Large intestine (tissue), 3 donors: ENCODE results near the gene AMELX. TPM values are rescaled to one million over a fixed set of nuclear protein-coding genes. Genes with fewer than 3 reads are reported as not detected.

Experiments
- DNase-seq, 2 donors: peaks; one replicate each; pipeline versions ENCODE4 v3.0.0 to v3.0.0-alpha.2; 2013
- H3K27ac ChIP-seq: one replicate; pipeline ENCODE4 v1.5.1; 2013; ENCODE audit warnings: low read length
- H3K27me3 ChIP-seq: 2 replicates; pipeline ENCODE4 v1.6.1; 2013; ENCODE audit warnings: low read length; ENCODE audit not compliant: control insufficient read depth, insufficient read depth
- H3K36me3 ChIP-seq: 2 replicates; pipeline ENCODE4 v1.6.1; 2013; ENCODE audit warnings: low read length; ENCODE audit not compliant: control insufficient read depth, insufficient read depth
- H3K4me1 ChIP-seq: one replicate; pipeline ENCODE4 v1.6.1; 2013; ENCODE audit warnings: low read length; ENCODE audit not compliant: control insufficient read depth, insufficient read depth
- H3K4me3 ChIP-seq: one replicate; pipeline ENCODE4 v1.5.1; 2013; ENCODE audit warnings: low read length
- H3K9me3 ChIP-seq: one replicate; pipeline ENCODE4 v1.6.1; 2013; ENCODE audit warnings: mild to moderate bottlenecking, low read depth, low read length, moderate library complexity; ENCODE audit not compliant: control insufficient read depth
- WGBS: methylation state at CpG from one replicate; pipeline ENCODE4 v1.1.5; 2013; ENCODE audit warnings: low lambda C conversion rate; ENCODE audit not compliant: insufficient coverage; 5-methylcytosine and 5-hydroxymethylcytosine counted together
- polyA plus RNA-seq: library from polyadenylated mRNA; unstranded; fragments of 120-200 nt; gene quantifications from one replicate; pipeline ENCODE4 v1.2.1, GENCODE V29; 2013

Gene AMELX
- polyA plus RNA-seq, 1 donor = not detected

DNA sequence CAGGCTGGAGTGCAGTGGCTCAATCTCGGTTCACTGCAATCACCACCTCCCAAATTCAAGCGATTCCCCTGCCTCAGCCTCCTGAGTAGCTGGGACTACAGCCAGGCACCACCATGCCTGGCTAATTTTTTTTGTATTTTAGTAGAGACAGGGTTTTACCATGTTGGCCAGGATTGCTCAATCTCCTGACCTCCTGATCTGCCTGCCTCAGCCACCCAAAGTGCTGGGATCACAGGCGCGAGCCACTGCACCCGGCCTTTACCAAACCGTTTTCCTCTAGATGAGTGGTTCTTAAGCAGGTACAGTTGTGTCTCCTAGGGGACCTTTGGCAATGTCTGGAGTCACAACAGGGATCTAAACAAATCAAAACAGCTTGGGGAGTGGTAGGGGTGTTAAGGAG, 11.6 kb downstream of the AMELX start:
- H3K4me1 ChIP-seq = no peaks in the 10 kb centered on the region
- WGBS = no CpG with 5 or more reads among the region's 6 CpGs
- no peak for DNase-seq
- H3K36me3 ChIP-seq = no peaks in the 10 kb centered on the region
- no peak overlapping the region for H3K4me3 ChIP-seq
- no peaks in the 10 kb centered on the region for H3K27me3 ChIP-seq
- H3K27ac ChIP-seq = no peak overlapping the region
- H3K9me3 ChIP-seq = no peaks in the 10 kb centered on the region

DNA sequence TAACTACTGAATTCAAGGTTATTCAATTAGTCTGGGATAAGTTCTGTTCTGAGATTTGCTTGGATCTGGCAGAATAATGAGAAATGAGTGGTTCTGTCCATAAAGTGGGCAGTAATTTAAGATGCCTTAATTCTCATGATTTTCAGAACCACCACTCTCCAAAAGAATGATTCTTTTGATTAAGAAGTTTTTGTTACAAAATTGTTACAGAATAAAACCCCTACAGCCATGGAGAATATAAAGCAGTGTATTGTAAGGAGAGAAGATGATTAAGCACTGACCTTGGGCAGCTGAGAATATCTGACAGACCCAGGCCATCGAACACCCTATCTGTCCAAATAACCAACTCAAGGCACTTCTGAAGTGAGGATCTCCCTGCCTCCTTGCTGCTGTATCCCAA, 12.4 kb downstream of the AMELX start:
- Histone ChIP-seq H3K4me3 (no peak overlapping the region), H3K4me1 (no peaks in the 10 kb centered on the region), H3K27ac (no peak overlapping the region), H3K36me3 (no peaks in the 10 kb centered on the region), H3K9me3 (no peaks in the 10 kb centered on the region), H3K27me3 (no peaks in the 10 kb centered on the region)
- no CpG with 5 or more reads among the region's 1 CpG for WGBS
- DNase-seq = no peak

DNA sequence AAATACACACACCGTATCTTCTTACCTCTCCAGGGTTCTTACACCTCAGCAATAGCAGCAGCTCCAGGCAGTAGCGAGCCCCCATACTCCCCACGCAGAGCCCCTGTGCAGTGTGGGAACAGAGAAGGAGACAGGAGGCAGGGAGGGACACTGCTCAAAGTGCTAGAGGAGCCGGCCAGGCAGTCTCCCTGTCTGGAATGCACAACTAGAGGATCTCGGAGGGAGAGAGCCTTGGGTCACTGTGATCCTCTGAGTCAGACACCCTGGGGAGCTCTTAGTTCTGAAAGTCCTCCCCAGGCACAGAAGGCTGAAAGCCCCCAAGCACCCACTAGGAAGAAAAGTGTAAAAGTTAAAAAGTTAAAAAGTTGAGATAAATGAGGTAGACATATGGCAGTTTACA, 16.0 kb downstream of the AMELX start:
- Histone ChIP-seq H3K27ac (no peak overlapping the region), H3K4me1 (no peaks in the 10 kb centered on the region), H3K27me3 (no peaks in the 10 kb centered on the region), H3K9me3 (no peaks in the 10 kb centered on the region), H3K36me3 (no peaks in the 10 kb centered on the region), H3K4me3 (no peak overlapping the region)
- no peak for DNase-seq
- WGBS = no CpG with 5 or more reads among the region's 5 CpGs

DNA sequence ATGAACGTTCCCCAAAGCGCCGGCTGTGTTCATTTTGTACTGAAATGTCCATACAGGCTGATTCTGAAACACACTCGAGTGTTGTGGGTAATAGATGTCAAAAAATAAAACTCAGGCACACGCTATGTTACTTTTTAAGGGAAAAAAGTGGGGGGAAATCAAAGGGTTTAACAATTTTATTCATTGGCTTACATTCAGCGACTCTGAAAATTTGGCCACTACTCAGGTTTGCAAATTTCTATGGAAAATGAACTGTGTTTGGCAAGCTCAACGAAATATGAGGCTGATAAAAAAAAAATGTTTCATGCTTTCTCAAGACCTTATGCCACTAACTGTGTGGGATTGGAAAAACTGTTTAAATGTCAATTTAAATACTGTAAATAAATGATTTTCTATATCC, 18.5 kb downstream of the AMELX start:
- no peaks in the 10 kb centered on the region for H3K4me1 ChIP-seq
- WGBS = no CpG with 5 or more reads among the region's 7 CpGs
- no peak overlapping the region for H3K27ac ChIP-seq
- no peaks in the 10 kb centered on the region for H3K27me3 ChIP-seq
- no peak overlapping the region for H3K4me3 ChIP-seq
- H3K36me3 ChIP-seq = no peaks in the 10 kb centered on the region
- DNase-seq = no peak
- H3K9me3 ChIP-seq = no peaks in the 10 kb centered on the region

- no peak for DNase-seq
- H3K27ac ChIP-seq = no peak overlapping the region
- H3K4me1 ChIP-seq = no peaks in the 10 kb centered on the region
- H3K27me3 ChIP-seq = no peaks in the 10 kb centered on the region
- no peaks in the 10 kb centered on the region for H3K9me3 ChIP-seq
- WGBS = no CpG with 5 or more reads among the region's 7 CpGs
- H3K36me3 ChIP-seq = no peaks in the 10 kb centered on the region
- no peak overlapping the region for H3K4me3 ChIP-seq
Observed at GRCh38 chrX:11319806-11320520, 26.8 kb downstream of the AMELX start.

GRCh38 chrX:11321986-11322385, 28.8 kb downstream of the AMELX start:
- no CpG with 5 or more reads among the region's 2 CpGs for WGBS
- no peaks in the 10 kb centered on the region for H3K27me3 ChIP-seq
- no peaks in the 10 kb centered on the region for H3K36me3 ChIP-seq
- H3K27ac ChIP-seq = no peak overlapping the region
- no peak overlapping the region for H3K4me3 ChIP-seq
- no peak for DNase-seq
- no peaks in the 10 kb centered on the region for H3K4me1 ChIP-seq
- no peaks in the 10 kb centered on the region for H3K9me3 ChIP-seq

GRCh38 chrX:11328134-11328533, 34.9 kb downstream of the AMELX start:
- H3K4me1 ChIP-seq = no peaks in the 10 kb centered on the region

GRCh38 chrX:11329021-11329420, 35.8 kb downstream of the AMELX start:
- no CpG with 5 or more reads among the region's 5 CpGs for WGBS
- H3K4me3 ChIP-seq = no peak overlapping the region
- no peaks in the 10 kb centered on the region for H3K4me1 ChIP-seq
- no peaks in the 10 kb centered on the region for H3K27me3 ChIP-seq
- no peak for DNase-seq
- H3K9me3 ChIP-seq = no peaks in the 10 kb centered on the region
- H3K36me3 ChIP-seq = no peaks in the 10 kb centered on the region
- H3K27ac ChIP-seq = no peak overlapping the region

More at GRCh38 chrX:11328134-11328533, 34.9 kb downstream of the AMELX start:
- Histone ChIP-seq H3K36me3 (no peaks in the 10 kb centered on the region), H3K4me3 (no peak overlapping the region), H3K9me3 (no peaks in the 10 kb centered on the region), H3K27me3 (no peaks in the 10 kb centered on the region), H3K27ac (no peak overlapping the region)
- no CpG with 5 or more reads among the region's 3 CpGs for WGBS
- DNase-seq = no peak

DNA sequence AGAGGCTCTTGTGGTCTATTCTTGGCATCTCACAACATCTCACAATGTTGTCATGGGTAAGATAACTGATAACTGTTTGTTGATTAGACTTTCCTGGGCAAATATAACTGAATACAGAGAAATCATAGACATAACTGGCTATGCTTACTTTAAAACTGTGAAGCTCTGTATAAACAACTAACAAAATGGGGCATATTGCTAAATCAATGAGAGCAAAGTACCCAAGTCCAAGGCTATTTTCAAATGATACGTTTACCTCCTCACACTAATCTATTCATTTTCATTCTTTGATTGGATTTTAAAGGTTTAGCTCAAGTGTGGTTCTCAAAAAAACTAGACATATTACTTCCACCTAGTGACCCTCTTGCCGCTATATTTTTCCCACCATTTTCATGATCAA, 38.6 kb downstream of the AMELX start:
- no peak overlapping the region for H3K27ac ChIP-seq
- H3K4me3 ChIP-seq = no peak overlapping the region
- no CpG with 5 or more reads among the region's 2 CpGs for WGBS
- no peaks in the 10 kb centered on the region for H3K36me3 ChIP-seq
- no peak for DNase-seq
- H3K4me1 ChIP-seq = peaks cover 6% of the 10 kb centered on the region
- no peaks in the 10 kb centered on the region for H3K27me3 ChIP-seq
- no peaks in the 10 kb centered on the region for H3K9me3 ChIP-seq

DNA sequence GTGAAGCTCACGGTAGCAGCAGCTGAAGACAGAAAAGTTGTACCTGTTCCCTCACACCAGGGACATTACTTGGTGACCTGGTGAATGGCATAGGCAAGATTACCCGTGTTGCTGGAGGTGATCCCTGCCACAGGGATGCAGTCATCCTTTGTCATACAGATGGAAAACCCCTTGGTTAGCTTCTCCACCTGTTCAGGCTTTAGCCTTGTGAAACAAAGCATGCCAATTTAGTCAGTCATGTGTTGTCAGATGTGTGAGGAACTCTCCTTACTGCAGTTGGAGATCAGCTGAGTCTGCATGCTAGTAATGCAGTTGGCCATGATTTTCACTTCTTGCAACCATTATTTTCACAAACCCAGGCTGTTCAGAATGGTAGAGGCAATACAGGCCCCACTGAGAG, 41.0 kb downstream of the AMELX start:
- Histone ChIP-seq H3K4me3 (no peak overlapping the region), H3K36me3 (no peaks in the 10 kb centered on the region), H3K4me1 (peaks cover 12% of the 10 kb centered on the region), H3K9me3 (no peaks in the 10 kb centered on the region), H3K27me3 (no peaks in the 10 kb centered on the region), H3K27ac (no peak overlapping the region)
- WGBS = no CpG with 5 or more reads among the region's 2 CpGs
- no peak for DNase-seq

GRCh38 chrX:11336201-11336600, 43.0 kb downstream of the AMELX start:
- H3K9me3 ChIP-seq = no peaks in the 10 kb centered on the region
- WGBS = no CpG with 5 or more reads among the region's 2 CpGs
- DNase-seq = no peak
- H3K27ac ChIP-seq = no peak overlapping the region
- H3K4me3 ChIP-seq = no peak overlapping the region
- no peaks in the 10 kb centered on the region for H3K36me3 ChIP-seq
- no peaks in the 10 kb centered on the region for H3K27me3 ChIP-seq
- H3K4me1 ChIP-seq = peaks cover 12% of the 10 kb centered on the region
